ENCODE results near the gene PTPRC.

PTPRC gene

GRCh38 chr1:198674009-198674408 lies 35.2 kb downstream of the PTPRC start:
- H3K4me3 ChIP-seq (ENCODE audit: low read depth, low read length), result no peak overlapping the region
- TF ChIP-seq CTCF (IDR thresholded peaks at IDR 0.05; ENCODE audit: low read depth, low read length), result no peak
- no peak for TF ChIP-seq MYC (IDR thresholded peaks at IDR 0.05; ENCODE audit: low read depth, low read length)
- TF ChIP-seq MAX (IDR thresholded peaks at IDR 0.05; ENCODE audit: low read depth, low read length), result no peak
- no peak for TF ChIP-seq POLR2A (IDR thresholded peaks at IDR 0.05; ENCODE audit: extremely low read depth, insufficient read length)
- no peak for DNase-seq (ENCODE audit: low read depth)

GRCh38 chr1:198676253-198676652 lies 37.4 kb downstream of the PTPRC start:
- DNase-seq (ENCODE audit: low read depth), result no peak
- TF ChIP-seq MAX (IDR thresholded peaks at IDR 0.05; ENCODE audit: low read depth, low read length) (no peak), POLR2A (IDR thresholded peaks at IDR 0.05; ENCODE audit: extremely low read depth, insufficient read length) (no peak), CTCF (IDR thresholded peaks at IDR 0.05; ENCODE audit: low read depth, low read length) (no peak), MYC (IDR thresholded peaks at IDR 0.05; ENCODE audit: low read depth, low read length) (no peak)
- H3K4me3 ChIP-seq (ENCODE audit: low read depth, low read length), result no peak overlapping the region

- TF ChIP-seq CTCF (IDR thresholded peaks at IDR 0.05; ENCODE audit: low read depth, low read length), result no peak
- TF ChIP-seq MYC (IDR thresholded peaks at IDR 0.05; ENCODE audit: low read depth, low read length), result no peak
- no peak for TF ChIP-seq MAX (IDR thresholded peaks at IDR 0.05; ENCODE audit: low read depth, low read length)
- no peak for TF ChIP-seq POLR2A (IDR thresholded peaks at IDR 0.05; ENCODE audit: extremely low read depth, insufficient read length)
- no peak overlapping the region for H3K4me3 ChIP-seq (ENCODE audit: low read depth, low read length)
- DNase-seq (ENCODE audit: low read depth), result no peak
These were observed 38.2 kb downstream of the PTPRC start for GRCh38 chr1:198677027-198677426.

GRCh38 chr1:198677871-198678270 lies 39.0 kb downstream of the PTPRC start:
- DNase-seq (ENCODE audit: low read depth), result no peak

GRCh38 chr1:198678301-198678836 lies 39.5 kb downstream of the PTPRC start:
- H3K4me3 ChIP-seq (ENCODE audit: low read depth, low read length), result no peak overlapping the region
- TF ChIP-seq MAX (IDR thresholded peaks at IDR 0.05; ENCODE audit: low read depth, low read length) (no peak), POLR2A (IDR thresholded peaks at IDR 0.05; ENCODE audit: extremely low read depth, insufficient read length) (no peak), CTCF (IDR thresholded peaks at IDR 0.05; ENCODE audit: low read depth, low read length) (no peak), MYC (IDR thresholded peaks at IDR 0.05; ENCODE audit: low read depth, low read length) (no peak)
- no peak for DNase-seq (ENCODE audit: low read depth)

More at GRCh38 chr1:198677871-198678270, 39.0 kb downstream of the PTPRC start:
- no peak overlapping the region for H3K4me3 ChIP-seq (ENCODE audit: low read depth, low read length)
- TF ChIP-seq MAX (IDR thresholded peaks at IDR 0.05; ENCODE audit: low read depth, low read length) (no peak), MYC (IDR thresholded peaks at IDR 0.05; ENCODE audit: low read depth, low read length) (no peak), POLR2A (IDR thresholded peaks at IDR 0.05; ENCODE audit: extremely low read depth, insufficient read length) (no peak), CTCF (IDR thresholded peaks at IDR 0.05; ENCODE audit: low read depth, low read length) (no peak)

Measured in NB4 (cell line).